Mucosa of descending colon (tissue), 3 donors: ENCODE data around the gene ERICH6B. TPM values are rescaled to one million over a fixed set of nuclear protein-coding genes. Genes with fewer than 3 reads are reported as not detected.

Experiments used
- ATAC-seq: fragments of 200-7000 bp; cut with Tn5 transposase; one replicate; pipeline ENCODE4 v1.9.1; 2020; ENCODE audit warnings: mild to moderate bottlenecking, moderate library complexity
- DNase-seq, 3 donors: peaks; one replicate each; pipeline ENCODE4 v3.0.0-alpha.2; 2020
- H3K36me3 ChIP-seq: fragments of 200-600 bp; one replicate; pipeline ENCODE4 v1.8.0; 2021; ENCODE audit warnings: low read depth, mild to moderate bottlenecking
- H3K4me1 ChIP-seq: fragments of 200-600 bp; one replicate; pipeline ENCODE4 v1.8.0; 2021; ENCODE audit warnings: low read depth, mild to moderate bottlenecking
- H3K4me3 ChIP-seq: fragments of 200-600 bp; one replicate; pipeline ENCODE4 v1.8.0; 2021; ENCODE audit warnings: mild to moderate bottlenecking
- H3K9me3 ChIP-seq: fragments of 200-600 bp; one replicate; pipeline ENCODE4 v1.8.0; 2021; ENCODE audit warnings: mild to moderate bottlenecking
- CTCF ChIP-seq: fragments of 200-600 bp; IDR thresholded peaks from one replicate; pipeline ENCODE4 v1.8.0; 2022; ENCODE audit warnings: antibody characterized with exemption, mild to moderate bottlenecking
- intact Hi-C, 2 donors: fragments of 100-400 bp; cut with DNase I in 1 of 2; cut with micrococcal nuclease in 1 of 2; formaldehyde crosslinking; loops; one replicate each; pipeline versions ENCODE4 v1.11.0 to v1.11.1; 2022; cut with DNase I, micrococcal nuclease
- total RNA-seq, 3 donors: library from RNA; stranded (reverse); fragmentation: NEBNext Ultra II Directional in 2 of 3; extraction: Animal tissue kit (Norgen Biotek cat#: 25700) in 2 of 3; gene quantifications; one replicate each; pipeline versions ENCODE4 v1.2.1 to v1.2.4, GENCODE V29; 2021 to 2023
- donor health status: DM: no; HTN: no; CAD: no; lungs with moderate emphysema.
- donor health status: DM: no; HTN: no; CAD: no.
- donor health status: DM: no; HTN: yes; CAD: no.

Gene ERICH6B
- total RNA-seq, 3 donors from 2014 or later: not detected

DNA sequence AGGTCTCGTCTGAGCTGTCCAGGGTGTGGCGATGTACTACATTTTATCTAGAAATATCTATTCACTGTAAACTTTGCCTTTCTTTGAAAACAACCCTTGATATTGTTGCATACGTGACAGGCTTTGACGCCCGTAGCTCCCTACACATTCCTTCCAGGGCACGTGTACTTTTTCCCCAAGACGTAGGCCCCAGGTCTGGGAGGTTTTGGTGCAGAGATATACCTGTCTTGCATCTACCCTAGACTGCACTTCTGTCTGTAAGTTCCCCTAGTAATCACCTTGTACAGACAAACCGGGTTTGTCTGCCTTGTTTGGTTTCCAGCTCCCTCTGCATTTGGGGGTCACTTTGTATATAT lies 69.2 kb downstream of the ERICH6B start:
- intact Hi-C loops: no loop called here
- DNase-seq (no peak), ATAC-seq (no peak)
- Histone ChIP-seq H3K4me3 (no peak overlapping the region), H3K36me3 (no peaks in the 10 kb centered on the region), H3K9me3 (no peaks in the 10 kb centered on the region), H3K4me1 (no peaks in the 10 kb centered on the region)
- TF ChIP-seq CTCF: no peak

- no peak for TF ChIP-seq CTCF
- H3K9me3 ChIP-seq: no peaks in the 10 kb centered on the region
- no peaks in the 10 kb centered on the region for H3K4me1 ChIP-seq
- H3K36me3 ChIP-seq: no peaks in the 10 kb centered on the region
- no peak for DNase-seq
- no peak for ATAC-seq
- intact Hi-C loops: no loop called here
- H3K4me3 ChIP-seq: no peak overlapping the region
Measured at GRCh38 chr13:45545686-45546409, 69.7 kb downstream of the ERICH6B start.

- Histone ChIP-seq H3K36me3 (no peaks in the 10 kb centered on the region), H3K9me3 (no peaks in the 10 kb centered on the region), H3K4me1 (no peaks in the 10 kb centered on the region), H3K4me3 (no peak overlapping the region)
- ATAC-seq: no peak
- no peak for DNase-seq
- no peak for TF ChIP-seq CTCF
- intact Hi-C loops: no loop called here
Measured at GRCh38 chr13:45544520-45544919, 71.0 kb downstream of the ERICH6B start.

DNA sequence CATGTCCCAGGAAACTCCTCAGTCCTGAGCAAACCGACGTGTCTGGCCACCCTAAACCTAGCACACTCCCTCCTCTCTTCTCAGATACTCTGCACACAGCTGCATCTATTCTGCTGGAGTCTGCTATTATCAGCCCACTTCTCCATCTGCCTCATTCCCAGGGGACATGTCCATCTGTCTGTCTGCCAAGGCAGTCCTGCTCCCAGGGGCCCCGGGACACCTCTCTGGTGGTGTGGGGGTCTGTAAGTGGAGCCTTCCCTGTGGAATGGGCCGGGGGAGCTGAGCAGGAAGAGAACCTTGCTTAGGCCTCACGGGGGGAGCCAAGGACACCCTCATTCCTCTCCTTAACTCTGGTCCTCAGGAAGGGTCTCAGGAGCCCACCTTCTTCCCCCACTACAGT lies 72.7 kb downstream of the ERICH6B start:
- DNase-seq: no peak
- no peaks in the 10 kb centered on the region for H3K4me1 ChIP-seq
- no peaks in the 10 kb centered on the region for H3K36me3 ChIP-seq
- H3K4me3 ChIP-seq: no peak overlapping the region
- H3K9me3 ChIP-seq: no peaks in the 10 kb centered on the region
- intact Hi-C loops: no loop called here
- no peak for ATAC-seq
- no peak for TF ChIP-seq CTCF

- no peaks in the 10 kb centered on the region for H3K4me1 ChIP-seq
- intact Hi-C loops: no loop called here
- H3K36me3 ChIP-seq: no peaks in the 10 kb centered on the region
- H3K9me3 ChIP-seq: no peaks in the 10 kb centered on the region
- ATAC-seq: no peak
- H3K4me3 ChIP-seq: no peak overlapping the region
- DNase-seq: no peak
- no peak for TF ChIP-seq CTCF
Measured at GRCh38 chr13:45542391-45542790, 73.1 kb downstream of the ERICH6B start.

DNA sequence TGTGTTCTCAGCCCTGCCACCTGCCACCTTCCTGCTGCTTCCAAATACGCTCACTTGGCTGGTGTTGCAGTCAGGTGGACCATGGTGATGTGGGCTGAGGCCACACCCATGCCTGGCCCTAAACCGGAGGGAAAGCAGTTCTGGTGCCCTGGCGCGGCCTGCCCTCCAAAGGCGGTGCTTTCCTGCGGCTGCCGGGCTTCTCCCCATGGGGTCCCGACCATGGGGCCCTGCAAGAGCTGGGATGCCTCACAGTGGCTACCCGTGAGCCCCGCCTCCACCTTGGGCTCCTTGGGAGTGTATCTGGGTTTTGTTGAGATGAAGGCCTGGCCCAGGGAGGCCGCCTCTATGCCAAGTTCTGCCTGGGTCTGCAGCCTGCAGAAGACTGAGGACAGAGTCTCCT lies 73.7 kb downstream of the ERICH6B start:
- TF ChIP-seq CTCF: no peak
- Histone ChIP-seq H3K36me3 (no peaks in the 10 kb centered on the region), H3K4me1 (no peaks in the 10 kb centered on the region), H3K9me3 (no peaks in the 10 kb centered on the region), H3K4me3 (no peak overlapping the region)
- ATAC-seq: no peak
- DNase-seq: no peak
- intact Hi-C loops: no loop called here
